HG03108 (cell line): ENCODE data around the gene ZNF664.
"Not testable (repeated sequence)": the region's sequence is repeated elsewhere in the genome, so short reads cannot be mapped to it uniquely, and the experiment has no call there.

Source experiments
- ATAC-seq: cut with Tn5 transposase; IDR thresholded peaks from one replicate; pipeline ENCODE4 v1.9.1; 2021; ENCODE audit warnings: moderate library complexity; ENCODE audit not compliant: unreplicated experiment

ZNF664 gene

DNA sequence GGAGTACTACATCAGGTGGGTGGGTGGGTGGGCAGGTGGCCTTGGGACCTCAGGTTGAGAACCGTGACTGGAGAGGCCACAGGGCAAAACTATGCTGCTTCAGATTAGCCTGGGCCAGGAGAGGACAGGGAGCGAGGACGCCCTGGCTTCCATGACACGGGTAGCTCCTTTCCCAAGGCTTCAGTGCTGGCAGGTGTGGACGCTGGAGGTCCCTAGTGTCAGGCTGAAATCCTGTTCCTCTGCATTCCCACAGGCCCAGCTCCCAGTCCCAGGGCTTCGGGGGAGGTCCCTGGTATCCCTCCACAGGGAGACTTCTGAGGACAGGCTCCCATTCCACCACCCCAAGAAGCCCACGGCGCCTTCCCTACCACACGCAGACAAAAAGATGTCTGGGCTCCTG lies 32.0 kb upstream of the ZNF664 start:
- no peak for ATAC-seq

DNA sequence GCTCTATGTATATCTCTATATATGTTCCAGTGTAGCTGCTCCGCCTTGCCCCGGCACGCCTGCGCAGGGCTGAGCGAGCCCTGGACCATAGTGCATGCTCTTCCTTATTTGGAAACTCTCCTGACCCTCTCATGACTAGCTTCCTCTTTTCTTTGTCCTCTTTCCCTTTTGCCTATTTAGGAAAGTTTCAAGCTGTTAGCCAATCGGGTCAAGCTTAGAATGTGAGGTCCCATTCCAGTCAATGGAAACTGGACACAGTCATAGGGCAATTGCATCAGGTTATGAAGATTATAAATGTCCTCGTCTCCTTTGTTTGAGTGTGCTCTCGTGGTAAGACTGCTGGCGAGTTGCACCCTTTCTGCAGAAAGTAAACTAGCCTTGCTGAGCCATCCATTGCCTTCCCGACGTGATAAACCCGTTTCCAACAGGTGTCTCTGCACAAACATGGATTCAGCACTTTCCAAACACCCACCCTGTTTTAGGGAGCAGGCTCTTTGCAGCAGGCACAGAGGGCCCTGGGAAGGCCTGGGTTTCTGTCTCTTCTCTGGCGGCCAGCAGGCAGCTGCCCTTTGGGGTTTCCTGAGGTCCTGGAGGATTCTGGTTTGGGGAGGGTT lies 31.3 kb upstream of the ZNF664 start:
- ATAC-seq, result no peak

DNA sequence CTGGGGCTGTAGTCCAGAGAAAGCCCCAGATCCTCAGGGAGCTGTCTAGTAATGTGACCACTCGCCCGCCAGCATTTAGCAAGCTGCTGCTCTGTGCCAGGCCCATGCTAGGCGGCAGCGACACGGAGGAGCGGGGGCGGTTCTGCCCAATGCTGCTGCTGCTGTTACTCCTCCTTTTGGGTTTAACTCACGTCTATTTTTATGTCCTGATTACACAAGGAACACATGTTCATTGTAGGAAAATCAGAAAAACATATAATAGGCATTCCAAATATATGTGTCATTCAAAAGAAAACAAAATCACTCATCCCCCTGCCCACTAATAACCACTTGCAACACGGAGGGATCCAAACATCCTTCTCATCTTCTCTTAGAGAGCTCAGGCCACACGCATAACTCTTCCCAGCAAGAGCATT lies 30.8 kb upstream of the ZNF664 start:
- no peak for ATAC-seq

GRCh38 chr12:123942911-123943648 lies 29.9 kb upstream of the ZNF664 start:
- no peak for ATAC-seq

GRCh38 chr12:123943816-123944215 lies 29.2 kb upstream of the ZNF664 start:
- ATAC-seq, result no peak

- ATAC-seq, result no peak
Observed at GRCh38 chr12:123944696-123945095, 28.3 kb upstream of the ZNF664 start.

DNA sequence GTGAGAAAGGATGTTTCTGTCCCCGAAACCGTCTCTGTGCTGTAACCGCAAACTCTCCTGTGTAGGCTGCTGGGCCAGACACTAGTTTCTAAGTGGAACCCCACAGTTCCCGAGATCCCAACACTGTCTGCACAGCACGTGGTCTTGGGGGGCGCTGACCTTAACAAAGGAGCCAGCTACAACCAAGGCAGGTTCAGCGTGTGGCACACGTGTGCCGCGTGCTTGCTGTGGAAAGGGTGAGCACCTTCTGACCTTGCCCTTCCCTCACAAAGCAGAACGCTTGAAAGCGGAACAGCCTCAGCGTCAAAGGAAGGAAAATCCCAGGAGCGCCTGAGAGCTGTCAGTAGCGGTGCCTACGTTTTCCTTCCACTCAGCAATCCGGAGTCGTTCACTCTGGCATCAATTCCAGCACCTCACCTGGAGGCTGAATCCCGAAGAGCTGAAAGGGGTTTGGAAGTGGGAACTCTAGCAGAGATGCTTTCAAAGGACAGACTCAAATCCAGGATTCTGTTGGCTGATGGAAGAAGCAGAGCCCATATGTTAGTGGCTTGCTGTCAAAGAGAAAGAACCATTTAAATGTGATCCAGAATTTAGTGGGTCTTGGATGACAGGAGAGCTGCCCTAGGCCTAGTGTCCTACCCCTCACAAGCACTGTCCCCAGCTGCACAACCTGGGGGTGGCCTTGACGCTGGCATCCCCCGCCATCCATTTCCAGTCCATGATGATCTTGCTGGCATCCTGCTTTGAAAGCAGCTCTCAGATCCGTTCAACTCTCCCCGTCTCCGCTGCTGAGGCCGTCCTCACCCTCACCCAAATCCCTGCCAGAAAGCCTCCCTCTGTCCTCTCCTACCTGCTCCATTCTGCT lies 27.5 kb upstream of the ZNF664 start:
- ATAC-seq, result no peak

DNA sequence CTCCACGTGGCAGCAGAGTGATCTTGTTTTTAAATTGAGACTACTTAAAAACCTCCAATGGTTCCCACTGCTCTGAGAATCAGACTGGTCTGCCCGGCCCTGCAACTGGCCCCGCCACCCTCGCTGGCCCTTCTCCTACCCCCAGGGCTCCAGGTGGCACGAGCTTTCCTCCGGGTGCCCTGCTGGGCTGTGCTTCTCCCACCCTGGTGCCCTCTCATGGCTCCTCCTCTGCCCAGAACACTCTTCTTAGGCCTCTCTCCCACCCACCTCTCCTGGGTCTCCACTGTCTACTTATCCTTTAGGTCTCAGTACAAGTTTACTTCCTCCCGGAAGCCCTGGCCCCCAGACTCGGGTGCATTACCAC lies 26.9 kb upstream of the ZNF664 start:
- no peak for ATAC-seq

- ATAC-seq, result not testable (repeated sequence)
Observed at GRCh38 chr12:123946516-123947505, 26.2 kb upstream of the ZNF664 start.

DNA sequence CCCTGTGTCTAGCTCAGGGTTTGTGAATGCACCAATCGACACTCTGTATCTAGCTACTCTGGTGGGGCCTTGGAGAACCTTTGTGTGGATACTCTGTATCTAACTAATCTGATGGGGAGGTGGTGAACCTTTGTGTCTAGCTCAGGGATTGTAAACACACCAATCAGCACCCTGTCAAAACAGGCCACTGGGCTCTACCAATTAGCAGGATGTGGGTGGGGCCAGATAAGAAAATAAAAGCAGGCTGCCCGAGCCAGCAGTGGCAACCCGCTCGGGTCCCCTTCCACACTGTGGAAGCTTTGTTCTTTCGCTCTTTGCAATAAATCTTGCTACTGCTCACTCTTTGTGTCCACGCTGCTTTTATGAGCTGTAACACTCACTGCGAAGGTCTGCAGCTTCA lies 25.5 kb upstream of the ZNF664 start:
- not testable (repeated sequence) for ATAC-seq

GRCh38 chr12:123948401-123948795 lies 24.6 kb upstream of the ZNF664 start:
- ATAC-seq, result no peak

GRCh38 chr12:123948796-123949769 lies 23.9 kb upstream of the ZNF664 start:
- ATAC-seq, result no peak

DNA sequence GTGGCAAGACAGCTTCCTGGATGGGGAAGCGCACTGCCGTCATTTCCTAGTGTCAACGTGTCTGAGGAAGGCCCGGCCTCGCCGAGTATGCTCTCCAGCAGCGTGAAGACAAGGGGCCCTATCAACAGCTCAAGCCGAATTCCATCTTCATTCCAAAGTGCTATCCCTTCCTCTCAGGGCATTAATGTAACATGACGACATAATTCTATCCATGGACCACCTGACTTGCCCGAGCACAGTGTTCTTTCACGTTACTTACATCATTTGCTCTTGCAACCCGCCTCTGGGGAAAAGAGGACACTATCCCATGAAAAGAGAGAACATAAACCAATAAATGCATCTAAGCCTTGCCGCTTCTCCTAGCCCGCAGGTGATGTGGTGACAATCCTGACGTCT lies 23.2 kb upstream of the ZNF664 start:
- no peak for ATAC-seq

- ATAC-seq, result no peak
Observed at GRCh38 chr12:123950476-123951349, 22.3 kb upstream of the ZNF664 start.

GRCh38 chr12:123951467-123951866 lies 21.5 kb upstream of the ZNF664 start:
- no peak for ATAC-seq

- ATAC-seq, result no peak
Observed at GRCh38 chr12:123952037-123952436, 21.0 kb upstream of the ZNF664 start.

DNA sequence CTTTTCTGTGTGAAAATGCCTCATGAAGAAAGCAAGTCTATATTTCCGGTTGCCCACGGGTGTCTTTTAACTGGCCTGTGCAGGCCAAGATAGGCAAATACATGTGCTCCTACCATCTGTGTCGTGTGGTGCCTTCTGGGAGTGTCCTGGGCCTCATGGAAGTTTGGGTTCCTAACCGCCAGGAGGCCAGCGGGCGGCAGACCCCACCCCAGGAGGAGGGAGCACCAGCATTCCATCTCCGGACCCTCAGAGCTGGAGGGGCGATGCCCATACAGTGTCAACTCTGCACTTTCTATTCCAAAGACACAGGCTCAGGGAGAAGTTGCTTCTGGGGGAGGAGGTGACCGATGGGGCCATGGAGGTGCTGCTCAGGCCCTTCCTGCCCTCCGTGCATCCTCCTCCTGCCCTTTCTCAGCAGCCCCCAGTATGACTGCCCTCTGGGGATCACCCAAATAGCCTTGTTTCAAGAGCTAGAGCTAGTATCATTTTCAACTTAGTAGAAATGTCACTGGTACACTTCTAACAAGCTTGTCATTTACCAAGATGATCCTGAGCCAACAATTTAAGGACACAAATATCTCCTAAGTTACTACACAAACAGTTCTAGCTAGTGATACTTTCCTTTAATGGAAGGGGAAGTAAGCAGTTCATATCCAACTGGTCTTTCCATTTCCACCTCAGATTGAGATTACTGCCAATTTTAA lies 18.2 kb upstream of the ZNF664 start:
- no peak for ATAC-seq

DNA sequence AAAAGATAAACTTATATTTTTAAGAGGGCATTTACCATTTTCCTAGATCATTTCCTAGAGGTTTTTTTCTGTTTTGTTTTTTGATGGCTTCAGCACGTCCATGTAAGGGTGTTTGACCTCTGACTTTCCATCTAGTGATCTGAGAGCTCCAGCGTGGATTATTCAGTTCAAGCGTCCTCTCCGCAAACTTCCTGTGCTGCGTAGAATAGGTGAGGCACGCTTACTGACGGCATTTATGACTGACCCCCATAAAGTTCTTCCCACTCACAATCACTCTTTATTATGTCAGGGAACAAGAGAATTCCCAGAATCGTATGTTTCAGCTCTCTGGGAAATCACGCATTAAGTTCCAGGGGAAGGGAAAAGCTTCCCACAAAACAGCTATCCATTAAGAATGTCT lies 16.8 kb upstream of the ZNF664 start:
- no peak for ATAC-seq
